GM12878 (cell line): ENCODE measurements around the gene CCNYL1. TPM values are rescaled to one million over a fixed set of nuclear protein-coding genes. Genes with fewer than 3 reads are reported as not detected.

ENCODE experiments used
- ATAC-seq: fragments of 200-7000 bp; cut with Tn5 transposase; 3 replicates; pipeline ENCODE4 v1.9.1; 2020; ENCODE audit warnings: mild to moderate bottlenecking, moderate library complexity
- BruUV-seq: library from RNA; stranded (reverse); fragments of 400-500 nt; replicated peaks from 2 replicates; lab custom pipeline; 2021; lab: Mats Ljungman, UMichigan
- CTCF ChIA-PET: fragments of 300-600 bp; sonication (Branson Sonifier 250); formaldehyde crosslinking; extraction: SDS; loops from one replicate; lab custom pipeline; 2021; ENCODE audit warnings: inconsistent platforms; lab: Yijun Ruan, JAX
- POLR2A ChIA-PET: fragments of 350-600 bp; formaldehyde crosslinking; extraction: SDS; loops from one replicate; lab custom pipeline; 2021; ENCODE audit warnings: inconsistent platforms; lab: Charles Lee
- RAD21 ChIA-PET: fragments of 300-600 bp; sonication (Branson Sonifier 250); formaldehyde crosslinking; loops from one replicate; lab custom pipeline; 2023; ENCODE audit warnings: antibody characterized with exemption; ENCODE audit not compliant: unreplicated experiment; lab: Charles Lee
- SMC1A ChIA-PET: fragments of 300-600 bp; sonication (Branson Sonifier 250); formaldehyde crosslinking; loops from one replicate; lab custom pipeline; 2023; ENCODE audit not compliant: unreplicated experiment, uncharacterized antibody; lab: Charles Lee
- DNase-seq: peaks from one replicate; pipeline ENCODE4 v3.0.0-alpha.2; 2011; ENCODE audit warnings: low read depth, low spot score
- FAIRE-seq: peaks from 3 replicates; lab custom pipeline; 2011; peaks lifted over from hg19 to GRCh38; lab: Jason Lieb, UNC
- H2AFZ ChIP-seq: 2 replicates; pipeline ENCODE4 v1.6.0; 2011; ENCODE audit warnings: low read depth, low read length, control low read depth; ENCODE audit not compliant: control insufficient read depth
- H3K27ac ChIP-seq: 2 replicates; pipeline ENCODE4 v1.5.1; 2011; ENCODE audit warnings: control low read depth; ENCODE audit not compliant: control insufficient read depth, insufficient read depth
- H3K27me3 ChIP-seq, 2 experiments: replicated peaks in 1 of 2; 2 replicates each; pipeline versions ENCODE4 v1.6.0 to v1.6.1; 2011; ENCODE audit warnings: low read length in 1 of 2; ENCODE audit not compliant: control insufficient read depth in 2 of 2, insufficient read depth in 2 of 2
- H3K36me3 ChIP-seq, 2 experiments: 2 replicates each; pipeline ENCODE4 v1.5.1; 2011; ENCODE audit warnings: low read length in 1 of 2; ENCODE audit not compliant: control insufficient read depth in 2 of 2, insufficient read depth in 2 of 2
- H3K4me1 ChIP-seq: 2 replicates; pipeline ENCODE4 v1.6.1; 2011; ENCODE audit warnings: mild to moderate bottlenecking, low read length, moderate library complexity, mixed read lengths; ENCODE audit not compliant: control insufficient read depth, insufficient read depth
- H3K4me2 ChIP-seq: 2 replicates; pipeline ENCODE4 v1.6.0; 2011; ENCODE audit warnings: control low read depth; ENCODE audit not compliant: control insufficient read depth, insufficient read depth
- H3K4me3 ChIP-seq: fragments of 200-600 bp; sonication (generic); 2 replicates; pipeline ENCODE4 v1.5.1; 2016
- H3K79me2 ChIP-seq: 2 replicates; pipeline ENCODE4 v1.6.0; 2011; ENCODE audit warnings: low read length; ENCODE audit not compliant: control insufficient read depth, insufficient read depth
- H3K9ac ChIP-seq: 2 replicates; pipeline ENCODE4 v1.8.0; 2011; ENCODE audit warnings: low read length, control low read depth, mixed read lengths; ENCODE audit not compliant: control insufficient read depth, insufficient read depth
- H3K9me3 ChIP-seq: replicated peaks from 3 replicates; pipeline ENCODE4 v1.5.1; 2011; ENCODE audit warnings: mild to moderate bottlenecking, low read length; ENCODE audit not compliant: control insufficient read depth, insufficient read depth
- H4K20me1 ChIP-seq: 2 replicates; pipeline ENCODE4 v1.6.0; 2011; ENCODE audit not compliant: control insufficient read depth, insufficient read depth
- BMI1 ChIP-seq: fragments of 450-650 bp; IDR thresholded peaks from 2 replicates; pipeline ENCODE4 v1.6.1; 2016; ENCODE audit warnings: mild to moderate bottlenecking, moderate library complexity, borderline replicate concordance
- BRCA1 ChIP-seq: IDR thresholded peaks from 2 replicates; pipeline ENCODE4 v1.6.1; 2011; ENCODE audit warnings: low read depth, low read length, improper control_type of control experiment
- CHD4 ChIP-seq: fragments of 200-600 bp; sonication (generic); IDR thresholded peaks from 2 replicates; pipeline ENCODE4 v1.6.1; 2016; ENCODE audit warnings: mild to moderate bottlenecking
- CREB1 ChIP-seq: IDR thresholded peaks from 2 replicates; pipeline ENCODE4 v1.6.1; 2012; ENCODE audit warnings: low read depth, mild to moderate bottlenecking, inconsistent platforms
- GABPA ChIP-seq: IDR thresholded peaks from 2 replicates; pipeline ENCODE4 v1.6.1; 2014; ENCODE audit warnings: antibody characterized with exemption, low read depth, mild to moderate bottlenecking, inconsistent platforms
- JUNB ChIP-seq: IDR thresholded peaks from 2 replicates; pipeline ENCODE4 v1.6.1; 2016; ENCODE audit warnings: antibody characterized with exemption, mild to moderate bottlenecking
- MLLT1 ChIP-seq: fragments of 450-650 bp; IDR thresholded peaks from 2 replicates; pipeline ENCODE4 v1.6.1; 2016; ENCODE audit warnings: mild to moderate bottlenecking
- POLR2A ChIP-seq: IDR thresholded peaks from 2 replicates; pipeline ENCODE4 v1.6.1; 2011; ENCODE audit warnings: low read depth, mild to moderate bottlenecking, low read length
- REST ChIP-seq: IDR thresholded peaks from 2 replicates; pipeline ENCODE4 v1.6.1; 2012; ENCODE audit warnings: mild to moderate bottlenecking, low read depth, low read length
- SMARCA5 ChIP-seq: fragments of 450-650 bp; IDR thresholded peaks from 2 replicates; pipeline ENCODE4 v1.6.1; 2017; ENCODE audit warnings: mild to moderate bottlenecking
- WRNIP1 ChIP-seq: IDR thresholded peaks from 2 replicates; pipeline ENCODE4 v1.6.1; 2011; ENCODE audit warnings: low read depth, low read length, improper control_type of control experiment, borderline replicate concordance
- WGBS: methylation state at CpG from one replicate; pipeline ENCODE4 v1.1.6; 2016; ENCODE audit warnings: low lambda C conversion rate; ENCODE audit not compliant: insufficient replicate concordance, insufficient coverage; ENCODE audit errors: missing lambda C conversion rate; 5-methylcytosine and 5-hydroxymethylcytosine counted together
- in situ Hi-C: fragments of 300-500 bp; cut with MboI; formaldehyde crosslinking; loops from 9 replicates; pipeline ENCODE4 v1.14.3; 2018; ENCODE audit warnings: mixed read lengths
- intact Hi-C: fragments of 100-400 bp; cut with micrococcal nuclease; formaldehyde crosslinking; loops from one replicate; pipeline ENCODE4 v1.14.2; 2022; ENCODE audit not compliant: unreplicated experiment
- polyA plus RNA-seq, 11 experiments: library from polyadenylated mRNA; depleted of rRNA in 4 of 11; unstranded in 6 of 11; stranded (reverse) in 5 of 11; fragments of >200 nt; fragmentation: Nextera tagmentation in 4 of 11; fragmentation: Illumina TruSeq in 1 of 11; extraction: Ambion mirVana in 4 of 11; extraction: Trizol in 1 of 11; gene quantifications; 1 replicate in 1 of 11; 2 replicates in 10 of 11; pipeline versions ENCODE4 v1.2.1 to v1.2.3, GENCODE V29; 2011 to 2016; ENCODE audit warnings: inconsistent platforms in 2 of 11, missing spikeins in 2 of 11, low read depth in 1 of 11
- total RNA-seq, 4 experiments: library from RNA; depleted of rRNA in 3 of 4; stranded (reverse); fragments of >200 nt in 3 of 4; fragmentation: Illumina TruSeq in 1 of 4; extraction: Trizol in 1 of 4; gene quantifications; 2 replicates each; pipeline versions ENCODE4 v1.2.1 to v1.2.3, GENCODE V29; 2013 to 2021

Gene CCNYL1
- total and polyA plus RNA-seq, 10 of the 15 experiments (the other 5 are each of a cell fraction or from before 2014, with no cell fraction given) = 1.8 to 12.3 (median 5.9) TPM

GRCh38 chr2:207771421-207771820, 60.0 kb downstream of the CCNYL1 start:
- Histone ChIP-seq H3K9ac (no peak overlapping the region), H3K4me3 (no peak overlapping the region), H3K4me1 (peaks cover 17% of the 10 kb centered on the region), H3K36me3 (no peaks in the 10 kb centered on the region), H3K27me3 (no peaks in the 10 kb centered on the region; a peak in 2 of 4 replicates), H4K20me1 (no peaks in the 10 kb centered on the region), H3K27ac (no peak overlapping the region), H3K9me3 (no peaks in the 10 kb centered on the region; the same call in 2 of the 3 replicates), H3K79me2 (no peaks in the 10 kb centered on the region), H2AFZ (no peak overlapping the region), H3K4me2 (no peak overlapping the region)
- WGBS = 94% methylated on average over 14 of the region's 14 CpGs
- ChIA-PET CTCF (no interaction called here), RAD21 (no interaction called here), SMC1A (interaction anchor here (3.3 kb wide), 1 partner anchor 204 kb away, joined by 18 read pairs; no protein-coding TSS in a partner anchor), POLR2A (no interaction called here)
- no TSS peak for BruUV-seq
- ATAC-seq = no peak
- in situ Hi-C loops = no loop called here
- FAIRE-seq = no peak
- intact Hi-C loops = no loop called here
- no peak for DNase-seq
- TF ChIP-seq GABPA (no peak), CREB1 (no peak), MLLT1 (no peak), SMARCA5 (no peak), BMI1 (no peak), POLR2A (no peak), CHD4 (no peak), REST (no peak), JUNB (no peak), BRCA1 (no peak), WRNIP1 (no peak)
